ENCODE data around the gene CCDC102A. TPM values are rescaled to one million over a fixed set of nuclear protein-coding genes. Genes with fewer than 3 reads are reported as not detected.

Gene CCDC102A
- total RNA-seq, 1 experiment from 2014 or later, result 10.5 TPM

DNA sequence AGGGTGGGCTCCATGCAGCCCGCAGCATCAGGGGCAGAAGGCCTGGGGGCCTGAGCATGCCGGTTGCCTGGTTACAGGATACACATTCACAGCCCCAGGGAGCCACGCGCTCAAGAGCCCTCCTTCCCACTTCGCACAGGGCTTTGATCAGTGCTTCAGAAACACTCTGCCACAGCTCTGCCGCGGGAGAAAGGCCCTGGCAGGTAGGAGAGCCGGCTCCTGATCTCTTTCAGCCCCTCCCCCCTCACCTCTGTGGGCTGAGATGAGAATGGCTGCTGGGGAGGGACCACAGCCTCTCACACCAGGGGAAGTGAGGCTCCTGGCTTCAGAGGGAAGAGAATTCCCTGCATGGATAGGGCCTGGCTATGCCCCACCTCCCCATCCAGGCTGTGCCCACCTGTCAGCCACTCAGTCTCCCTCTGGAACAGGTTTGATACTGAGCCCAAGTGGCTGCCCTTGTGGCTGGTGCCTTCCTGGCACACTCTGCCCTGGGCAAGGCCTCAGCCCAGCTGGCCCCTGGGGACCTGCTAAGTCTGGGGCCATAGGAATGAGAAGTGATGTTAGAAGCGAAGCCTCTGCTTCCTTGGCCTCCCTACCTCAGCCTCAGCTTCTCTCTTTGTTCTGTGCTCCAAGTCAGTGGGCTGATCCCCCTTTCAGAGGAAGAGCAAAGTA, 58.7 kb downstream of the CCDC102A start:
- in situ Hi-C loops (cut with HindIII; ENCODE audit: low pct_unique_long_range_greater_than_20kb, low sequenced_read_pairs), result no loop called here
- no peak for DNase-seq (ENCODE audit: low read depth, low spot score)

DNA sequence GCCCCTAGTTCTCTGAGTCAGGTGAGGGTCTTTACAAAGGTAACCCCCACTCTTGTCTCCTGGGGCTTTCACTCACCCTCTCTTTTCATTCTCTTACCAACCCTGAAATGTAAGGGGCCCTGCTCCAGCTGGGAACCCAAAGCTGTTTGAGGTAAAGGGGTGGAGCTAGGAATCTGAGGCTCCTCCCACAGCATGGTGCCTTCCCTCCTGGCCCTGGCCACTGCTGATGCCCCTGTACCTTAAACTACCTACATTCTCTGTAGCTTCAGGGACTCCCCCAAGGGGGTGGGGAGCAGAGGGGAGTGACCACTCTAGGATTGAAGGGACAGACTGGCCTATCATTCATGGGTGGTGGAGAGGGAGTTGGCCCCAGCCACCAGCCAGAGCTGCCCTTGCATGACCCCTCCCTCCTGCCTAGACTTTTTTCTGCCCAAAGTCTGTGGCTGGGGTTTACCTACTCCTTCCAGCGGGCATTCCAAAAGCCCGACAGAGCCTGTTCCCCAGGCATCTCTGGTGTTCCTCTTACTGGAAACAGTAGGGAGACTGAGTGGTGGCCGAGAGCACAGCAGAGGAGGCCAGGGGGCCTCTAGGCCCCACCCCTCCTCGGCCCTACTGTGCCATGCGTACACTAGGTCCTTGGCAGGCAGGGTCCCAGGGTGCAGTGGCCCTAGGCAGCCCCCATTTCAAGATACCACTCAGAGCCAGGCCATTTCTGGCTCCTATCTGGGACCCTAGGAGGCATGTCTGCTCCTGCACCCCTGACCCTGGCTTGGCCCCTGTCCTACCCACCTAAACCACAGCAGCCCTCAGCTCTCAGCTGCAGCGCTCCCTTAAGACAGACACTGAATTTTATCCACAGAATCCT, 59.6 kb downstream of the CCDC102A start:
- in situ Hi-C loops (cut with HindIII; ENCODE audit: low pct_unique_long_range_greater_than_20kb, low sequenced_read_pairs), result no loop called here
- DNase-seq (ENCODE audit: low read depth, low spot score), result no peak

DNA sequence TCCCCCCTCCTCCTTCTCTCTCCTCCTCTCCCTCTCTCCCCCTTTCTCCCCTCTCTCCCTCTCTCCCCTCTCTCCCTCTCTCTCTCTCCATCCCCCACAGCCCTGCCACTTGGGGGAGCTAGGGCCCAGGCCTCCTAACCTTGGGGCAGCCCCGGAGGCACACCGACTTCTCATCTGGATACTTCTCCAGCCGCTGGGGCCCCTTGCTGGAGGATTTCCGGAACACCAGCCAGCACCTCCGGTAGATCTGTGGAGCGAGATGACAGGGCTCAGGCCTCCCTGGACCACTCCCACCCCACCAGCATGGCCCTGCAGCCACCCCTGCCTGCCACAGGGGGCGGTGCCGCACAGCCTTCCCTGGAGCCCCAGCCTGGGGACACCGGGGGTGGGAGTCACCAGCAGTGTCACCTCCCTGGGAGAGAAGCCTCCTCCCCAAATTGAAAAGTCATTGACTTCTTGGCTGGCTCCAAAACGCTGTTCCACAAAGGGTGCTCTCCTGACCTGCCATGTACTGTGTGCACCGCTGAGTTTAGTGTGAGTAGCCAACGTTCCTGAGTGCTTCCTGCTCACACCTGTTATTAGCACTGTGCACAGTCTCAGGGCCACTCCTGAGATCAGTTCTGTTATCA, 60.5 kb downstream of the CCDC102A start:
- DNase-seq (ENCODE audit: low read depth, low spot score), result peak; percentile 50
- in situ Hi-C loops (cut with HindIII; ENCODE audit: low pct_unique_long_range_greater_than_20kb, low sequenced_read_pairs), result no loop called here

DNA sequence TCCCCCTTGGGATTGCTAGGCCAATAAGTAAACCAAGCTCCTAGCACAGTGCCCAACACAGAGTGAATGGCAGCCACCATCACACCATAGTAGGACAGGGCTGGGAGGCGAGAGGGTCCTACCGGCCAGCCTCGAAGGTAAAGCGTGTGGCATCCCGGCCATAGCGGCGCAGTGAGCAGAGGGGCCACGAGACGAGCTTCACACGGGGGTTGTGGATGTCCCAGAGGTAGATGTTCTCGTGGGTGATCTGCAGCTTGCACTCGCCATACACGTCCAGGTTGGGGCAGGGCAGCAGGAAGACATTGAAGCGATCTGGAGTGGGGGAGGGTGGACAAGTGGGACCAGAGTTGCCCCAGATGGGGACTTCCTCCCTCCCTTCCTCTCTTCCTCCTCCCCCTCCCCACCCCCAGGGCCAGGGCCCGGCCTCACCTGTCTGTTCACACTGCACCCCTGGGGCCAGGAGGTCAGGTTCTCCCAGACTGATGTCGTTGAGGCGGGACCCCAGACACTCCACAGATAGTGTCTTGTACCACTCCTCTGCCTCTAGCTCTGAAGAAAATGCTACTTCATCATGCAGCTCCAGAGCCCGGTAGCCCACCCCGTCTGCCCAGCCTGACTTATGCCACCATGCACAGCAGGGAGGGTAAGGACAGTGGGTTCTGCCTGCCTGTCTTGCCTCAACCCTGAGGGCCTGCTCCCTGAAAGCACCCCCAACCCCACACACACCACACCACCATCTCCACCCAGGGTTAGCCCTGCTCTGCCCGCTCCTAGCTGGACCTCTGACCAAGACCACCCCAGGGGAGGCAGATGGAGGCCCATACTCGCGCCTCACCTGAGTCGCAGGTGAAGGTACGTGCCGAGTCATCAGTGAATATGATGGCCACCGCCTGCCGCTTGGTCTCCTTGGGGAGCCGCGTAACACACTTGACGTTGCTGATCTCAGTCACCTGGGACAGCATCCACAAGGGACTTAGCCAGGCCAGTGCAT, 61.4 kb downstream of the CCDC102A start:
- in situ Hi-C loops (cut with HindIII; ENCODE audit: low pct_unique_long_range_greater_than_20kb, low sequenced_read_pairs), result no loop called here
- DNase-seq (ENCODE audit: low read depth, low spot score), result no peak

DNA sequence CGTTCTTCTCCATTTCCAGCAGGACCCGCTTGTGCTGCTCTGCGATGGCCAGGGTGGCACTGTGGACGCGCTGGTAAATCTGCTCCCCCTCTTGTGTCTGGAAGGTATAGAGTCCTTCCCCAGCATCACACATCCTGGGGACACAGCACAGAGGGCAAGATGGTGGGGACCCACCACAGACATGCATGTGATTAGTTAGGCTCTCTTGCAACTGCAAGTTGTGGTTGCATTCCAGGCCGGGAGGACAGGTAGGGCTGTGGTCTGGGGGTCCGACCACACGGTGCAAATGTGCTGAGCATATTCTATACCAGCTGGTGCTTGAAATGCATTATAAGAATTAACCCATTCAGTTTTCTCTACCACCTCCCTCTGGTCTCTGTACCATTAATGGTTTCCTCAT, 62.5 kb downstream of the CCDC102A start:
- DNase-seq (ENCODE audit: low read depth, low spot score), result no peak
- in situ Hi-C loops (cut with HindIII; ENCODE audit: low pct_unique_long_range_greater_than_20kb, low sequenced_read_pairs), result no loop called here

DNA sequence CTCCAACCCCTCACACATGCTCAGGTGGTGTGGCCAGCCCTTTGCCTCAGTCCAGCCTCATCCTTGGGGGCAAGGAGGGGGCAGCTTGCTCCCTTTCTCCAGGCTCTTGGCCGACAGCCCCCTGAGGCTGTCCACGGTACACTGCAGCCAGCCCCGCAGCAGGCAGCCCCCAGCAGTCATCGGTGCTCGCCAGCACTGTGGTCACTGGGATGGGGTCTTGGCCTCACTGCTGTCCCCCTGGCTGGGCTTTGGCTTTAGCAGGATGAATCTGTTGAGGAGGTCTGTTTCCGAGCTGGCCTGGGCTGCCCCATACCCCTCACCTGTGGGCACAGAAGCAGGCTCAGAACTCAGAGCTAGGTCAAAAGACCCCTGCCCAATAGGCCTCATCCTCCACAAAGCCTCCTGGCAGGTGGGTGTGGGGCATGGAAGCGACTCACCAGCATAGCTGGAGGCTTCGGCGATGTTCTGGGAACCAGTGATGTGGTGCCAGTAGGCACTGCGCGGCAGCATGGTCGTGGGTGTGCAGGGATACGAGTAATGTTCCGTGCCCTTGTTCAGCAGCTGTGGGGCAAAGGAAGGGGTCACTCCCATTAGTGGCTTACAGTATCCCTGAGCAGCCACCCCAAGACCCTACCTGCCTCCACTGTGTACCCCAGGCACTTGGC, 63.1 kb downstream of the CCDC102A start:
- in situ Hi-C loops (cut with HindIII; ENCODE audit: low pct_unique_long_range_greater_than_20kb, low sequenced_read_pairs), result no loop called here
- DNase-seq (ENCODE audit: low read depth, low spot score), result no peak

DNA sequence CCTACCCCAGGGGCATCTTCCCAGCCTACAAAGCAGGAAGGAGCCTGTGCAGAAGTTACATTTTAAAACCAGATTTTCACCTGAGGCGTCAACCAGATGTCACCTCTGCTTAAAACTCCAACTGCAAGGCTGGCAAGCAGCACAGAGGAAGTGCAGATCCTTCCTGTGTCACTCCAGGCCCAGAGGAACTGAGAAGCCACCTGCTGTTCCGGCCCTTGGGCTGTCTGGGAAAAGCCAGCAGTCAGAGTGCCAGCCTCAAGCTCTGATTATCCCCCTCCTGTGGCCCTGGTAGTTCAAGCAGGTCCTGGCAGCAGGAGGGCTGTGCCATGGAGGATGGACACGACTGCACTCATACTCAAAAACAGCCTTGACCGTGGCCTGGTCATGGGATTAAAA, 63.7 kb downstream of the CCDC102A start:
- in situ Hi-C loops (cut with HindIII; ENCODE audit: low pct_unique_long_range_greater_than_20kb, low sequenced_read_pairs), result no loop called here
- no peak for DNase-seq (ENCODE audit: low read depth, low spot score)

DNA sequence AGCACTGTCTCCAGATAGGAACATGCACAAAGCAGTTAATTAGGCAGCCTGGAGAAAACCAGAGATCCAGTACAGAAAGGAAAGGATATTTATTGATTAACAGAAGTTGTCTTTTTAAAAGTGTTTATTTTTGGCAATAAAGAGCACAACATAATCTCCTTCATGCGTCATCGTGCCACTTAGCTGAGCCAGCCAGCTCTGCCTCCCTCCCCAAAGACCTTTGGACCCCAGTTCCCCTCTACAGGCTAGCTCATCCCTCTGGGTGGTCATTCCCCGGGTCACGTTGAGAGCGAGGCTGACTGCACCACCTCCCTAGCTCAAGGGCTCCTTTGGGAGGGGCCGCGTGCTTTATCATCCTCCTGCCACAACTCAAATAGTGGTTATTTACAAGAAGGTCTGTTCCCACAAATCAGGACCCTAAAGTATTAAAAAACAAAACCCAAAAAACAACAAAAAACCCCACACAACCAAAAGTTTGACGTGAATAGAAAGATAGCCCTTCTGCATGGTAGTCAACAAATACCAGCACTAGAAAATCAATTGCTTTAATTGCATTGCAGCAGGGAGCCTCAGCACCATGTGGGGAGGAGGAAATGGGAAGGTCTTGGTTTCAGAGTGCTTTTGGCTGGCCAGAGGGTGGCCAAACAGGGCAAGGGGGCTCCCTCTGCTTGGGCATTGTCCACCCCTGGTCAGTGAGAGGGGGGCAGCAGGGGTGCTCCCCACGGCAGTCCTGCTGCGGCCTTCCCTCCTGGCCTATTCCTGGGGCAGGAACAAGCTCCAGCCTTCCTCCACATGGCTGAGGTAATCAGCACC, 64.3 kb downstream of the CCDC102A start:
- in situ Hi-C loops (cut with HindIII; ENCODE audit: low pct_unique_long_range_greater_than_20kb, low sequenced_read_pairs), result no loop called here
- no peak for DNase-seq (ENCODE audit: low read depth, low spot score)

DNA sequence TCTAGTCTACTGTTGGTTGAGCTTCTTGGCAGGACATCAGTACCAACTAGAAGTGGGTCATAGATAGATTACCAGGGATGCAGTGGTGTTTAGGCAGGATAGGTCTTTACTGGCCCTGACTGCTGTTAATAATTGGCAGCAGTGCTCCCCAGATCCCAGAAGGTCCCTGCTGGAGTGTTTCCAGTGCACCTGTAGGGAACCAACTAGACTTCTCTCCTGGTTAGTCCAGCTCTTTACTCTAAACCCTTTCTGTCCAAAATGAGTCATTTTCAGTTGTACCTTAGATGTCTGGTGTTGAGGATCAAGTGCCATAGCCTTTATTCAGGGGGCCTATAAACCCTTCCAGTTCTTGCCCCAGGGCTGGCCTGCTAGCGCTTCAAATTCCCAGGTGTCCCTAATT, 65.2 kb downstream of the CCDC102A start:
- DNase-seq (ENCODE audit: low read depth, low spot score), result no peak
- in situ Hi-C loops (cut with HindIII; ENCODE audit: low pct_unique_long_range_greater_than_20kb, low sequenced_read_pairs), result no loop called here

DNA sequence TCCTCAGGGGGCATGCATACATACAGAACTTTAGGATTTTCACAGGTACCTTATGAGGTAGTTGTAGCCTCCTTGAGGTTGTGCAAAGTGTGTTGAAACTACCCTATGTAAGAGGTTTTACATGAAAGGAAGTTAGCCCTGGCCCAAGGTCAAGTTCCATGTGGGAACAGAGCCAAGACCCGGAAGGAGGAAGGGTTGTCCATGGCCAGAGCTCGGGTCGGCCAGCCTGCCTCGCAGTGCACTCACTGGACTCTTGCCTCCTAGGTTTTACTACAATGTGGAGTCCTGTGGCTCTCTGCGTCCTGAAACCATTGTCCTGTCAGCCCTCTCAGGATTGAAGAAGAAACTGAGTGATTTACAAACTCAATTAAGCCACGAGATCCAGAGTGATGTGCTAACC, 65.7 kb downstream of the CCDC102A start:
- DNase-seq (ENCODE audit: low read depth, low spot score), result no peak
- in situ Hi-C loops (cut with HindIII; ENCODE audit: low pct_unique_long_range_greater_than_20kb, low sequenced_read_pairs), result no loop called here

DNA sequence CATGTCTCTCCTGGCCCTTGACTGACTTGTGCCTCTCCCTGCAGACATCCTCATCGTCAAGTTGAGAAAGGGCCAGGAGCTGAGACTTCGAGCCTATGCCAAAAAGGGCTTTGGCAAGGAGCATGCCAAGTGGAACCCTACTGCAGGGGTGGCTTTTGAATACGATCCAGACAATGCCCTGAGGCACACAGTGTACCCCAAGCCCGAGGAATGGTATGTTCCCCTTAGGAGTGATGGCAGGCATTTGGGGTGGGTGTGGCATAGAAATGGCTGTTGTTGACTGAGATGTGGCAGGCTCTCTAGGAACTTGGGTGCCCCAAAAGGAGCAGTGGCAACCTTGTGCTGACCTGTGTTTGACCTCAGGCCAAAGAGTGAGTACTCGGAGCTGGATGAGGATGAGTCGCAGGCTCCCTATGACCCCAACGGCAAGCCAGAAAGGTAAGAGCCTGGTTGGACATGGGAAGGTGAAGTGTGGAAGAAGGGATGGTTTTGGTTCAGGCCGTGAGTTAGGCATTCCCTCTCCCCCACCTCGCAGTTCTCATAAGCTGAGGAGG, 66.4 kb downstream of the CCDC102A start:
- DNase-seq (ENCODE audit: low read depth, low spot score), result no peak
- in situ Hi-C loops (cut with HindIII; ENCODE audit: low pct_unique_long_range_greater_than_20kb, low sequenced_read_pairs), result no loop called here

DNA sequence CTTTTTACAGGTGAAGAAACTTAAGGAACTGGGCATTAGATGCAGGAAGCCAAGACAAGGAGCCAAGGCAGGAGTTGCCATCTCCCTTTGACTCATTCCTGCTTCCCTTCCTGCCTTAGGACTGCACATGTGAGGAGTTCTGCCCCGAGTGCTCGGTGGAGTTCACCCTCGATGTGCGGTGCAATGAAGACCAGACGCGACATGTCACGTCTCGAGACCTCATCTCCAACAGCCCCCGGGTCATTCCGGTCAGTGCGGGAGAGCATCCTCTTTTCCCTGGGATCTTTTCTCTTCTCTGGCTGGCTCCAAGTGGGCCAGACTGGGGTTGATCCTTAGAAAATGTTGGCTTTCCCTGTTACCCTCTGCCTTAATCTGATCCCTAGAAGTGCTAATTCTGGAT, 67.3 kb downstream of the CCDC102A start:
- in situ Hi-C loops (cut with HindIII; ENCODE audit: low pct_unique_long_range_greater_than_20kb, low sequenced_read_pairs), result no loop called here
- DNase-seq (ENCODE audit: low read depth, low spot score), result no peak

DNA sequence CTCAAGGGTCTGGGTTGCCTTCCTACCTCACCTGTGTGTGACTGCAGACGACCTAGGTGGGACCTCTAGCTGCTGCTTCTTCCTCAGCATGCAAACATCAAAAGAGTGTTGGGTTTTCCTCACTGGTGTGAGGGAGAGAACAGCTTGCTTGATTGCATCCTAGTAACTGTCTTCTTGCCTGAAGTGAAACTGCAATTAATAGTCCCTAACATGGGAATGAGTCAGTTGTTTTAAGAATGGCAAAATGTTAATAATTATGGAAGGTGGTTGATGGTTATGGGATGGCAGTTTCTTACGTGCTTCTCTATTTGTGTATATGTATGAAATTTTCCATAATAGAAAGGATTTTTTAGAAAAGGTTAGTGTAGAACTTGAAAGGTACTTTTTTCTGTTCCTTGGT, 68.0 kb downstream of the CCDC102A start:
- no peak for DNase-seq (ENCODE audit: low read depth, low spot score)
- in situ Hi-C loops (cut with HindIII; ENCODE audit: low pct_unique_long_range_greater_than_20kb, low sequenced_read_pairs), result no loop called here

DNA sequence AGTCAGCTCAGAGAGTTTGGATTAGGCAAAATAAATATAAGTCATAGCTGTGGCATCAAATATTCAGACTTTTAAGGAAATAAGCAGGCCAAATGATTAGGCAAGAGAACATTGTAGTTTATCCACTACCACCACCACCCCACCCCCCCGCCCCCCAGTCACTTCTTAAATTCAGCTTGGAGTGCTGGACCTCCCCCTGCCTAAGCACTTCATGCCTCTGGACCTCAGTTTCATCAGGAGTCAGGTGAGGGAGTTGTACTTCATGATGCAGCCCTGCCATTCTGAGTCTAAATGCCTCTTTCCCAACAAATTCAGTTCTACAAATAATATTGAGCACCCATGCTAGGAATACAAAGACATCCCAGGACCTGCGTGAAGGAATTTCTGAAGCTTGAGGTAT, 71.8 kb downstream of the CCDC102A start:
- no peak for DNase-seq (ENCODE audit: low read depth, low spot score)
- in situ Hi-C loops (cut with HindIII; ENCODE audit: low pct_unique_long_range_greater_than_20kb, low sequenced_read_pairs), result no loop called here

DNA sequence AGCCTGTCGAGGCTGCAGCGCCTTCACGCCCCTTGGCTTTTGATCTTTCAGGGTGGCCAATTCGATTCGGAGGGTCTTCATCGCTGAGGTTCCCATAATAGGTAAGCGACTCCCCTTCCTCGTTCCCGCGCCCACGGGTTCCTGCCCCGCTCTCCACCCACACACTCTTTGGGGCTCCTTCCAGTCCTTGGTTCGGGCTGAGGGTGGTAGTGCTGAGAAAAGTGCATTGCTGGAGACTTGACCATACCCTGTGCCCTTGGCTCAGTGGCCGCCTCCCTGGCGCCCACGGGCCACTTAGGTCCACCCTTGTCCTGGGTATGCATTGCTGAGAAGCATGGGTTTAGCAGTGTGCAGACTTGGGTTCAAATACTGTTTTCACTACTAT, 73.4 kb downstream of the CCDC102A start:
- no peak for DNase-seq (ENCODE audit: low read depth, low spot score)
- in situ Hi-C loops (cut with HindIII; ENCODE audit: low pct_unique_long_range_greater_than_20kb, low sequenced_read_pairs), result no loop called here
